ENCODE data around the gene PTPRT.
A peak's percentile ranks its signal among the peaks of the same experiment; 100 is the strongest.

PTPRT gene

GRCh38 chr20:42484790-42485375, 704.8 kb downstream of the PTPRT start:
- DNase-seq, result peak in 1 of 58 donors; percentile 2

DNA sequence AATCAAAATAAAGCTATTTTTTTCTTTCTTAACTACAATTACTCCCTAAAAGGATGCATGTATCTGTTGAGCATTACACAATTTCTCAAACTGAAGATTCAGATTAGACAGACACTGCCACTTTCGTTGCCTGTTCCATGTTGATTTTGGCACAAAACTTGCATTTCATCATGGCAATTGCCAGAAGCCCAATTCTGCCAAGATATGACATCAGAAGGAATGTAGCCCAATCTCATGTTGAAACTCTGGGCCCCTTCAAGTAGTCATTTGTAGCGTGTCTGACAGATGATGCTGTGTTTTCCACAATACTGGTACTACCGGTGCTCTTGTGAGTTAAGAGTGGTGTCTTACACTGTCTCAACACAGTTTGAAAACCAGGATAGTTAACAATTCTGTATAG, 705.4 kb downstream of the PTPRT start:
- peak in 2 of 58 donors; percentile 19 to 26 for DNase-seq

GRCh38 chr20:42483730-42484303, 705.9 kb downstream of the PTPRT start:
- DNase-seq, result peak in 1 of 58 donors; percentile 4

- no peak for DNase-seq
Measured at GRCh38 chr20:42482808-42483207, 706.9 kb downstream of the PTPRT start.

- no peak for DNase-seq
Measured at GRCh38 chr20:42475773-42476172, 713.9 kb downstream of the PTPRT start.

DNA sequence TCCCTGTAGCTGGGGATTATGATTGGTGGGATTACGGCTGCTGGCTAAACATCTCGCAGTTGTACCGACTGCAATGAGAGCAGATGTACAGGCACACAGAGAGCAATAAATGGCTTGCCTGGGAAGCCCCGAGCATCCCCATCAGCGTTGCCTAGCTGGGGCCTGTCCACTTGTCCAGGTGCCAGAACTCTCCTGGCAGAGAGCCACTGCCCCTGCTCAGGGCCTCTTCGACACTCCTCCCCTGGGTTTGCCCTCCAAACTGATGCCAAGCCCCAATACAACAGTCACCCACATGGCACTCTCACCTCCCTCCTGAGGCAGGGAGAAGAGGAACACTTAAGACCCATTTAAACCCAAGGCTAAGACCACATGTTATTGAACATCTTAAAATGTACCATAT, 715.1 kb downstream of the PTPRT start:
- DNase-seq, result peak in 1 of 58 donors; percentile 7

DNA sequence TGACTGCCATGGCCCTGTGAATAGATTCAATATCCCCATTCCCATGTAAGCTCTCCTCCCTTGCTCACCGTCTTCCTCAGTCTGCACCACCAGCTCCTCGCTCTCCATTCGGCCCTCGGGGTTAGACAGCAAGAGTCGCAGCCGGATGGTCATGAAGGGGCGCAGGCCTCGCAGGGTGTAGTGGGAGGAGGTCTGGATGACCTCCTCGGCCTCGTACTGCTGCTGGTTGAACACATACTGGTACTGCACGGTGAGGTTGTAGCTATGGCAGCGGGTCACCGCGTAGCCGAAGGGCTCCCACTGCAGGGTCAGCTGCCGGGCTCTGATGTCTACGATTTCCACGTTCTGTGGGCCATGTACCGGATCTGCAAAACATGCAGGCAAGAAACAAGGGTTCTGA, 717.5 kb downstream of the PTPRT start:
- DNase-seq, result no peak

DNA sequence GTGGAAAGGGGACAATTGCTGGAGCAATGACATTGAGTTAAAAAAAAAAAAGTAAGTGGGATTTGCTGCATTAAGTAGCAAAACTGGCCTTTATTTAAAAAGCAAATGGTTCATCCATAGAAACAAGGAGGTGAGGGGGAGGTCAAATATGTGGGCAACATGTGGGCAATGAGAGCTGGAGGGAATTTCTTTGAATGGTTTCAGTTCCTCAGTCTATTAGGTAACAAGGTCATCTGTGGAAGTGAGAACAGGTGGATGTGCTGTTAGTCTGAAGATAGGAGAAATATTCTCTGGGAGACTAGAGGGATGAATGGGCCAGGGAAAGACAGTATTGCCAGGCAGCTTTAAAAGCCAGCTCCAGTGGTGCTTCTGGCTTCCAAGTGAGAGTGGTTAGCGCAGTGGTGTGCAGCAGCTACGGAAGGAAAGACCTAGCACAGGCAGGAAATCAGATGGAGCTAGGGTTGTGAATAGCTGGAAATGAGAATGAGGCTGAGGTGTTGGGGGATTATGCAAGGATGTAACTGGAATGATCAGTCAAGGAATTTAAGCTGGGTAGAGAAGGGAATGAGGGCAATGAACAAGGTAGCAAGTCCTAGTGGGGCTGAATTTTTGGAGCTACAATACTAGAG, 727.6 kb downstream of the PTPRT start:
- DNase-seq, result no peak

DNA sequence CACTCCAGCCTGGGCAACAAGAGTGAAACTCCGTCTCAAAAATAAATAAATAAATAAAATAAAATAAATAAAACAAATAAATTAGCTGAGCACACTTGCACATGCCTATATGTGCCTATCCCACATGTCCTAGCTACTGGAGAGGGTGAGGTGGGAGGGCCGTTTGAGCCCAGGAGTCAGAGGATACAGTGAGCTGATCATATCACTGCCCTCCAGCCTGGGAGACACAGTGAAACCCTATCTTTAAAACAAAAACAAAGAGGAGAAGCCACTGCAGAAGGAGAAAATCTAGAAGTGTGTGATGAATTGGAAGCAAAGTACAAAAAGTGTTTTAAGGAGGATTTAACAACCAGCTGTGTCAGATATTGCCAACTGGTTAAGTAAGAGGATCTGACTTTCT, 728.4 kb downstream of the PTPRT start:
- no peak for DNase-seq

DNA sequence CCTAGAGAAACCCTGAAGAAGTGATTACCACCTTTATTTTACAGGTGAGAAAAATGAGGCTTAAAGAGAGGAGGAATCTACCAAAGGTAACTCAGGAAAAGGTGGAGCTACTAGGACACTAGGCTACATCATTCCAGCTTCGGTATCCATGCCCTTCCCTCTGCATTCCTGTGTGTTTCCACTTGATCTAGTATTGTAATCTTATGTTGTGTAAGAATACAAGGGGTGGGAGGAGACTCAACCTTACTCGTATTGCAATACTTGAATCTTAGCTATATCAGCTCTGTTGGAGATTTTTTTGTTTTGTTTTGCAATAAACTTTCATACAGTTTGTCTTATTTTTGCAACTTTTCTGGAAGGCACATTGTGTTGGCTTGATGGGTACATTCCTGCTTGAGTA, 742.4 kb downstream of the PTPRT start:
- no peak for DNase-seq

DNA sequence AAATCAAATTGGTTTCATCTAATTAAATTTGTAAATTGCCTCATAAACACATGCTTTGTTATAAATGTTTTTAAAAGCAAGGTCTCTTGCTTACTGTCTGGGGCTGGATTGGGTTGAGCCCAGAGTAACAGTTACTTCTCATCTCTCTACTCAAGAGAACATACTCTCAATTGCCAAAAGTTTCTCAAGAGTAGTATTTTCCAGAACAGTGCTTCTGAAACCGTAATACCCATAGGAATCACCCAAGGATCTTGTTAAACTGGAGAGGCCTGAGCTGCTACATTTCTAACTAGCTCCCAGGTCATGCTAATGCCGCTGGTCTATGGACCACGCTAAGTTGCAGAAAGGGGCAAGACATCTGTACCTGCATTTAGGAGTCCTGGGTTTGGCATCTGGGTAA, 744.9 kb downstream of the PTPRT start:
- no peak for DNase-seq

GRCh38 chr20:42443200-42443599, 746.5 kb downstream of the PTPRT start:
- DNase-seq, result no peak

- no peak for DNase-seq
Measured at GRCh38 chr20:42442716-42443115, 747.0 kb downstream of the PTPRT start.

DNA sequence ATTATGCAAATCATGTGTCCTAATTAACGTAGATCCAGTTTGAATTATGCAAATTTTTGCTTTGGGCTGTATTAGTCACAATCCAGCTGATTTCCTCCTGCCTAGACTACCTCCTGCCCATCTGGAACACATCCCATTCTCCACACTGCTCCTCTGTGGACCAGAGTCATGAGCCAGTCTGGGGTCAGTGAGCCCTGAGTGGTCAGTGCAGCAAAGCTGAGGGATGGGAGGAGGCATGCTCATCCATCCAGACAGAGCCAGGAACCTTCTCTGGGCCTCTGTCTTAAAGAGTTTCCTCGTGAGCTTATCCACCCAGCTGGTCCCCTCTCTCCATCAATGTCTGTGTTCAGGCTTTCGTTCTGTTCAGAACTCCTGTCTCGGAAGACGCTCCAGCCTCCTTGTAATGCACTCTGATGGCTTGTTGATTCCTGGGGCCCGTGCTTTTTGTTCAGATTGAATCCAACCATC, 747.8 kb downstream of the PTPRT start:
- DNase-seq, result peak in 19 of 58 donors; percentile 1 to 55 (median 25)

- peak in 8 of 58 donors; percentile 18 to 55 (median 30) for DNase-seq
Measured at GRCh38 chr20:42441196-42441863, 748.4 kb downstream of the PTPRT start.

- no peak for DNase-seq
Measured at GRCh38 chr20:42435230-42435629, 754.5 kb downstream of the PTPRT start.

- DNase-seq, result no peak
Measured at GRCh38 chr20:42432496-42433334, 757.0 kb downstream of the PTPRT start.

DNA sequence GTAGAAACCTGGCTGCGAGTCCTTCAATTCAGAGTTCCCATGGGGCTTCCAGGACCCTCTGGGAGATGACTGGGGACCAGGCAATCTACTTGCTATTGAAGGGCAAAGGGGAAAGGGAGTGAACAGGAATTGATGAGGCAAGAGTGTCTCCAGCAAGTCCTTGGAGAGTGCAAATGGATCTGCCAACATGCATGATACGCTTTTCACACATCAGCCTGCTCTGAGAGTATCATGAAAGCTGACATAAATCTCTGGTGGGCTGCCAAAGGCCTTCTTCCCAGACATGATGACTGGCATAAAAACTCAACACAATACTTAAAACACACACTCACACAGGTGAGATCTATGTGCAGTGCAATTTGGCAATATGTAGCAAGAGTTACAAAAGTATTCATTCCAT, 759.1 kb downstream of the PTPRT start:
- DNase-seq, result no peak

- no peak for DNase-seq
Measured at GRCh38 chr20:42429761-42430458, 759.8 kb downstream of the PTPRT start.

- no peak for DNase-seq
Measured at GRCh38 chr20:42419814-42420532, 769.7 kb downstream of the PTPRT start.

All from anterior cingulate cortex (tissue), 58 donors.